Measurements from ENCODE around the gene NTRK2. TPM values are rescaled to one million over a fixed set of nuclear protein-coding genes. Genes with fewer than 3 reads are reported as not detected.

The NTRK2 gene
- total RNA-seq, 2 donors from 2014 or later = 11.9 to 30.1 TPM

GRCh38 chr9:84917366-84918070 is 248.0 kb downstream of the NTRK2 start:
- Histone ChIP-seq H3K4me3 (no peak overlapping the region), H3K9me3 (no peaks in the 10 kb centered on the region), H3K27ac (no peak overlapping the region), H3K27me3 (no peaks in the 10 kb centered on the region), H3K36me3 (no peaks in the 10 kb centered on the region), H3K4me1 (peaks cover 0 to 16% of the 10 kb centered on the region in 2 donors)
- TF ChIP-seq CTCF (IDR thresholded peaks at IDR 0.05) = no peak
- no peak for DNase-seq (ENCODE audit: low spot score)

- Histone ChIP-seq H3K4me3 (no peak overlapping the region), H3K4me1 (peaks cover 0 to 16% of the 10 kb centered on the region in 2 donors), H3K9me3 (no peaks in the 10 kb centered on the region), H3K36me3 (no peaks in the 10 kb centered on the region), H3K27me3 (no peaks in the 10 kb centered on the region), H3K27ac (no peak overlapping the region)
- no peak for DNase-seq (ENCODE audit: low spot score)
- TF ChIP-seq CTCF (IDR thresholded peaks at IDR 0.05) = no peak
Observed at GRCh38 chr9:84919440-84919839, 249.9 kb downstream of the NTRK2 start.

- TF ChIP-seq CTCF (IDR thresholded peaks at IDR 0.05) = no peak
- no peak overlapping the region for H3K27ac ChIP-seq
- no peak for DNase-seq (ENCODE audit: low spot score)
- H3K27me3 ChIP-seq = no peaks in the 10 kb centered on the region
- H3K9me3 ChIP-seq = no peaks in the 10 kb centered on the region
- H3K36me3 ChIP-seq = no peaks in the 10 kb centered on the region
- no peak overlapping the region for H3K4me3 ChIP-seq
- peaks cover 0 to 16% of the 10 kb centered on the region in 2 donors for H3K4me1 ChIP-seq
Observed at GRCh38 chr9:84921175-84921574, 251.6 kb downstream of the NTRK2 start.

GRCh38 chr9:84922051-84922450 is 252.5 kb downstream of the NTRK2 start:
- H3K36me3 ChIP-seq = no peaks in the 10 kb centered on the region
- H3K27ac ChIP-seq = no peak overlapping the region
- no peak for TF ChIP-seq CTCF (IDR thresholded peaks at IDR 0.05)
- DNase-seq (ENCODE audit: low spot score) = no peak
- H3K4me1 ChIP-seq = peaks cover 0 to 16% of the 10 kb centered on the region in 2 donors
- H3K4me3 ChIP-seq = no peak overlapping the region
- H3K27me3 ChIP-seq = no peaks in the 10 kb centered on the region
- H3K9me3 ChIP-seq = no peaks in the 10 kb centered on the region

- TF ChIP-seq CTCF (IDR thresholded peaks at IDR 0.05) = no peak
- H3K9me3 ChIP-seq = no peaks in the 10 kb centered on the region
- no peaks in the 10 kb centered on the region for H3K36me3 ChIP-seq
- no peak for DNase-seq (ENCODE audit: low spot score)
- no peaks in the 10 kb centered on the region for H3K27me3 ChIP-seq
- H3K27ac ChIP-seq = no peak overlapping the region
- no peak overlapping the region for H3K4me3 ChIP-seq
- H3K4me1 ChIP-seq = peaks cover 0 to 9% of the 10 kb centered on the region in 2 donors
Observed at GRCh38 chr9:84924266-84924665, 254.7 kb downstream of the NTRK2 start.
